Suprapubic skin (tissue), 4 donors: Measurements from ENCODE around the gene ELP1. TPM values are rescaled to one million over a fixed set of nuclear protein-coding genes. Genes with fewer than 3 reads are reported as not detected.
A peak's percentile ranks its signal among the peaks of the same experiment; 100 is the strongest.

Source experiments
- DNase-seq, 2 donors: peaks; one replicate each; pipeline ENCODE4 v3.0.0-alpha.2; 2019; ENCODE audit warnings: low spot score in 2 of 2
- H3K27ac ChIP-seq: fragments of 200-600 bp; sonication (generic); one replicate; pipeline ENCODE4 v1.5.1; 2019
- H3K27me3 ChIP-seq: fragments of 200-600 bp; sonication (generic); one replicate; pipeline ENCODE4 v1.5.1; 2019
- H3K36me3 ChIP-seq: fragments of 200-600 bp; sonication (generic); one replicate; pipeline ENCODE4 v1.5.1; 2019
- H3K4me1 ChIP-seq: fragments of 200-600 bp; sonication (generic); one replicate; pipeline ENCODE4 v1.5.1; 2019
- H3K4me3 ChIP-seq: fragments of 200-600 bp; sonication (generic); one replicate; pipeline ENCODE4 v1.5.1; 2019; ENCODE audit warnings: mild to moderate bottlenecking
- H3K9me3 ChIP-seq: fragments of 200-600 bp; sonication (generic); one replicate; pipeline ENCODE4 v1.5.1; 2019
- CTCF ChIP-seq, 2 donors: fragments of 200-600 bp in 1 of 2; fragments of 450-650 bp in 1 of 2; sonication (generic) in 1 of 2; IDR thresholded peaks; one replicate each; pipeline ENCODE4 v1.5.1; 2016 to 2019; ENCODE audit warnings: antibody characterized with exemption in 2 of 2, mild to moderate bottlenecking in 1 of 2, moderate library complexity in 1 of 2
- EP300 ChIP-seq: sonication (generic); formaldehyde crosslinking; IDR thresholded peaks from one replicate; pipeline ENCODE4 v1.6.1; 2017; ENCODE audit warnings: antibody characterized with exemption
- POLR2A ChIP-seq, 2 donors: fragments of 450-650 bp; IDR thresholded peaks; one replicate each; pipeline ENCODE4 v1.6.1; 2017; ENCODE audit warnings: antibody characterized with exemption in 2 of 2, mild to moderate bottlenecking in 2 of 2, moderate library complexity in 2 of 2
- POLR2AphosphoS5 ChIP-seq, 3 donors: sonication (generic); formaldehyde crosslinking; IDR thresholded peaks; one replicate each; pipeline ENCODE4 v1.6.1; 2017; ENCODE audit warnings: antibody characterized with exemption in 3 of 3
- WGBS: methylation state at CpG from one replicate; pipeline ENCODE4 v1.1.5; 2018; 5-methylcytosine and 5-hydroxymethylcytosine counted together
- total RNA-seq, 4 donors: library from RNA; depleted of rRNA; stranded (reverse); fragments of >200 nt; gene quantifications; one replicate each; pipeline ENCODE4 v1.1.0, GENCODE V29; 2016

The ELP1 gene
- total RNA-seq, 4 donors from 2014 or later, result 22.2 to 34.2 (median 23.2) TPM

- Histone ChIP-seq H3K36me3 (no peaks in the 10 kb centered on the region), H3K4me3 (no peak overlapping the region), H3K27ac (no peak overlapping the region), H3K27me3 (no peaks in the 10 kb centered on the region), H3K9me3 (no peaks in the 10 kb centered on the region), H3K4me1 (no peaks in the 10 kb centered on the region)
- no peak for DNase-seq
- 68% methylated on average over 5 of the region's 5 CpGs for WGBS
- no peak for TF ChIP-seq POLR2AphosphoS5 (IDR thresholded peaks at IDR 0.05)
- TF ChIP-seq POLR2A (IDR thresholded peaks at IDR 0.05), result no peak
- TF ChIP-seq CTCF (IDR thresholded peaks at IDR 0.05), result no peak
- no peak for TF ChIP-seq EP300
Observed at GRCh38 chr9:108836781-108837180, 97.1 kb downstream of the ELP1 start.

GRCh38 chr9:108836319-108836718 is 97.6 kb downstream of the ELP1 start:
- WGBS, result 91% methylated on average over 9 of the region's 9 CpGs
- H3K4me3 ChIP-seq, result no peak overlapping the region
- H3K36me3 ChIP-seq, result no peaks in the 10 kb centered on the region
- H3K9me3 ChIP-seq, result no peaks in the 10 kb centered on the region
- no peak overlapping the region for H3K27ac ChIP-seq
- no peaks in the 10 kb centered on the region for H3K4me1 ChIP-seq
- H3K27me3 ChIP-seq, result no peaks in the 10 kb centered on the region
- TF ChIP-seq POLR2A (IDR thresholded peaks at IDR 0.05), result no peak
- no peak for TF ChIP-seq EP300
- no peak for TF ChIP-seq POLR2AphosphoS5 (IDR thresholded peaks at IDR 0.05)
- TF ChIP-seq CTCF (IDR thresholded peaks at IDR 0.05), result no peak
- no peak for DNase-seq

DNA sequence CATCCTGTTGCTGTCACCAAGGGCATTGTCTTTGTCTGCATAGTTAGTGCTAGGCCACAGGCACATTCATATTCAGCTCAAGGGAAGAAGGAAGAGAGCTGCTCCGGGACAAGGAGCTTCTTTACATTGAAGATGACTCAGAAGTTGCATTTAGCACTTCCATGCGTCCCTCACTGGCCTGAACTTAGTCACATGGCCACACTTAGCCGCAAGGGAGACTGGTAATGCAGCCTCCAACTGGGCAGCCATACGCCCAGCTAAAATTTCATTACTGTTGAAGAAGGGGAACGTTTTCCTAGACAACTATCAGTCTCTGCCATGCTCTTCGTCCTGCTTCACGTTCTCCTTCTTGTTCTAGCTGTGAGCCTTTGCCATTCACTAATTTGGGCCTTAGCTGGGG is 98.1 kb downstream of the ELP1 start:
- WGBS, result 83% methylated on average over 7 of the region's 7 CpGs
- H3K4me1 ChIP-seq, result peaks cover 3% of the 10 kb centered on the region
- no peak overlapping the region for H3K4me3 ChIP-seq
- no peaks in the 10 kb centered on the region for H3K27me3 ChIP-seq
- no peaks in the 10 kb centered on the region for H3K9me3 ChIP-seq
- no peak for DNase-seq
- no peaks in the 10 kb centered on the region for H3K36me3 ChIP-seq
- no peak overlapping the region for H3K27ac ChIP-seq
- no peak for TF ChIP-seq POLR2A (IDR thresholded peaks at IDR 0.05)
- TF ChIP-seq CTCF (IDR thresholded peaks at IDR 0.05), result no peak
- no peak for TF ChIP-seq EP300
- no peak for TF ChIP-seq POLR2AphosphoS5 (IDR thresholded peaks at IDR 0.05)

DNA sequence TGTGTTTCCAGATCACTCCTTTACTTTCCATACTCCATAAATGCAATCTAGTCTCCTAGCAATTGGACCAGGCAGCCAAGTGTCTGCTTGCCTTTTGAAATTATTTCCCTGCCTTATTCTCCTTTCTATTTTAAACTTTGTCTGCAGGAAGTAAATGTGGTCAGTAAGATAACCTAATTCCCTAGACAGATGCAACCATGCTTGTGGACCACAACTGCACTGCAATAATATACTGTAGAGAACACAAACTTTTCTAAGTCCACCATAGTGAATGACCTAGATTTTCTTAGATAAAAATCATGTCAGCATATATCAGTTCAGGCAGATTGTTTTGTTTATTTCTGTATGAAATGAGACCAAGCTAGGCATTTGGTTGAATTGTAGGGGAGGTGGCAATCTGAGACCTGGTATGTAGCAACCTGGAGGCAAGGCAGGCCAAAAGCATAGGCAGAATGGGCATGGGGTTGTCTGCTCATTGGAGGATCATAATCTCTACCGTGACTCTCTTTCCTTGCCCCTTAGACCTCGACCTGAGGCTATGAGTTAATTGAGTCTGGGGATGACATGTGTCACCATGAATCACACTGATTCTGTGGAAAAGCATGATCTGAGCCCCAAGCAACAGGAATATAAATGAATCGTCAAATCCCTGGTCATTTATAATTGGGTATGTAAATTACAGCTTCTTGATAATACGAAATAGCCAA is 98.8 kb downstream of the ELP1 start:
- Histone ChIP-seq H3K9me3 (no peaks in the 10 kb centered on the region), H3K36me3 (no peaks in the 10 kb centered on the region), H3K4me3 (no peak overlapping the region), H3K27me3 (no peaks in the 10 kb centered on the region), H3K27ac (no peak overlapping the region), H3K4me1 (peaks cover 5% of the 10 kb centered on the region)
- WGBS, result 51% methylated on average over 4 of the region's 4 CpGs
- no peak for DNase-seq
- TF ChIP-seq CTCF (IDR thresholded peaks at IDR 0.05), result no peak
- TF ChIP-seq POLR2A (IDR thresholded peaks at IDR 0.05), result no peak
- TF ChIP-seq EP300, result no peak
- no peak for TF ChIP-seq POLR2AphosphoS5 (IDR thresholded peaks at IDR 0.05)

DNA sequence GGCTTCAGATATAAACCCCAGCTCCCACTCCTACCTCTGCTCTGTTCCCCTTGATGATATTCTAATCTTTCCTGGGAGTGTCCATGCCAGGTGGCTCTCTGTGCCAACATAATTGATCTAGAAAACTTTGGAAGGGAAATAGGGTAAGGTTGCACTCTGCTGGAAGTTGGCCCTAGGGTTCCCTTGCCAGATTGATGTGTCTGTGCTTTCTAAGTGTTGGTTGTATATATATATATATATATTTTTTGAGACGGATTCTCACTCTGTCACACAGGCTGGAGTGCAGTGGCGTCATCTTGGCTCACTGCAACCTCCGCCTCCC is 101.8 kb downstream of the ELP1 start:
- H3K27ac ChIP-seq, result no peak overlapping the region
- DNase-seq, result peak in 1 of 2 donors; percentile 1
- no peaks in the 10 kb centered on the region for H3K27me3 ChIP-seq
- peaks cover 5% of the 10 kb centered on the region for H3K4me1 ChIP-seq
- H3K9me3 ChIP-seq, result no peaks in the 10 kb centered on the region
- no peak overlapping the region for H3K4me3 ChIP-seq
- 84% methylated on average over 3 of the region's 3 CpGs for whole genome bisulfite sequencing
- TF ChIP-seq EP300 (no peak), POLR2AphosphoS5 (IDR thresholded peaks at IDR 0.05) (no peak), CTCF (IDR thresholded peaks at IDR 0.05) (no peak), POLR2A (IDR thresholded peaks at IDR 0.05) (no peak)
- no peaks in the 10 kb centered on the region for H3K36me3 ChIP-seq
